ENCODE results near the gene CDH4.

DNA sequence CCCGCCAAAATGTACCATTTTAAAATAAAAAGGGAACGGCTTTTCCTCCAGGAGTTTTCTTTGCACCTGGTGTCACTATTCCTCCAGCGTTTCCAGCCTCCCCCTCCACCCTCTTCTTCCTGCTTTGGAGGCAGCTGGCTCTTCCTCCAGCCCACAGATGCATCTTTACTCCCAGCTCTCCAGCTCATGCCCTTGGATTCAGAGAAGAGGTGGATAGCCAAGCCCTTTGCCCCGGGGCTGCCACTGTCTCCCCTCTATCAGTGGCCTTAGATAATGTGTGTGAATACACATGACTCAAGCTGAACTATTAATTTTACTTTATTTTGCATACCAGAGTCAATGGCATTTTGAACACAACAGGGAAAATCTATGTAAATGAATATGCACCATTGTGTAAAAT is 15.3 kb upstream of the CDH4 start:
- no peak for TF ChIP-seq RAD21 (IDR thresholded peaks at IDR 0.05; ENCODE audit: low read depth)
- no peak for TF ChIP-seq REST (IDR thresholded peaks at IDR 0.05; ENCODE audit: low read depth)
- TF ChIP-seq EP300 (IDR thresholded peaks at IDR 0.05; ENCODE audit: borderline replicate concordance) = no peak
- TF ChIP-seq TAF1 (IDR thresholded peaks at IDR 0.05; ENCODE audit: low read depth) = no peak
- no peak for TF ChIP-seq FOXM1 (IDR thresholded peaks at IDR 0.05; ENCODE audit: borderline replicate concordance, low read depth)

All from Ishikawa (cell line).